ENCODE data around the gene TEC.

Gene TEC

DNA sequence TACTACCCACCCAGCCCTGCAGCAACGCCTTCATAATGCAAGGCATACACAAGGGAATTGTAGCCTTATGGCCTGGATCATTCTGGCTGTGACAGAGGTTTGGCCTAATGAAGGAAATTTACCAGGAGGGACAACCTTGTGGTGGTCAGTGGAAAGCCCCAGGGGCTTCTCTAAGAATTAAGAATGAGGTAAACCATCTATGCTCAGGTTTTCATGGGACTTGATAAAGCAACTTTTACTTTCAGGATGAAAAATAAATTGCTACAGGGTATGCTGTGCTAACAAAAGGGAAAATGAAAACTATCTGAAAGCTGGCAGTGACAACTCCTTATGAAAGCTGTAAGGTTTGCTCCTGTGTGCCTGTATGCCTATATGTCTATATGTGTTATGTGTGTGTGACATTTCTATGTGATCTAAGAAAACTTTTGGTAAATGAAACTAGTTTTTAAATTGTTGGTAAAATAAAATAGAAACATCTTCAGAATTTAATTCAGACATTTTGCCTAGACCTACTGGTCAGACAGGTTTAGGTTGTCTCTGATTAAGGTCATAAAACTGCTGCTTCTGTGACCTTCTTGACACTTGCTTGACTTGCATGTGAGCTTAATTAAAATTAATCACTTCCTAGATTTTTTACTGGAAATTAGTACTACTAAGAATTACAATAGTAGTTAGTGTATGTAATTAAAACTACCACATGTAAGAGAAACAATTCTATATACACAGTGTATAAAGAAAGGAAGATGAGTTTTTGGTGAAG, 115.7 kb downstream of the TEC start:
- Histone ChIP-seq H3K27me3 (ENCODE audit: insufficient read depth, low read depth) (no peaks in the 10 kb centered on the region), H3K36me3 (ENCODE audit: insufficient read depth) (no peaks in the 10 kb centered on the region), H3K79me2 (ENCODE audit: insufficient read depth, low read depth) (no peaks in the 10 kb centered on the region), H3K4me2 (no peak overlapping the region), H3K4me1 (ENCODE audit: low read depth, poor library complexity, severe bottlenecking) (no peaks in the 10 kb centered on the region), H2AFZ (ENCODE audit: low read depth) (no peak overlapping the region), H4K20me1 (ENCODE audit: insufficient read depth) (no peaks in the 10 kb centered on the region), H3K27ac (no peak overlapping the region), H3K9ac (no peak overlapping the region), H3K4me3 (IDR thresholded peaks at IDR 0.05; ENCODE audit: insufficient read depth, low read depth, low read length) (no peak overlapping the region)
- TF ChIP-seq CTCF (conservative IDR thresholded peaks at IDR 0.05; ENCODE audit: low read depth, low read length): no peak

DNA sequence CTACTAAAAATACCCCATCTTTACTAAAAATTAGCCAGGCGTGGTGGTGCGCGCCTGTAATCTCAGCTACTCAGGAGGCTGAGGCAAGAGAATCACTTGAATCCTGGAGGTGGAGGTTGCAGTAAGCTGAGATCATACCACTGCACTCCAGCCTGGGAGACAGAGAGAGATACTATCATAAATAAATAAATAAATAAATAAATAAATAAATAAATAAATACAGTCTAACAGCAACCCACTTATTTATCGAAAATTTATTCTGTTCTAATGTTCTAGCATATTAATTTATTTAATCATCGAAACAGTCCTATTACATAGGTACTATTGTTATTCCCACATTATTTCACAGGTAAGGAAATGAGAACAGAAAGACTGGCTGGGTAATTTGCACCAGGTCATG, 117.4 kb downstream of the TEC start:
- Histone ChIP-seq H4K20me1 (ENCODE audit: insufficient read depth) (no peaks in the 10 kb centered on the region), H2AFZ (ENCODE audit: low read depth) (no peak overlapping the region), H3K27me3 (ENCODE audit: insufficient read depth, low read depth) (no peaks in the 10 kb centered on the region), H3K4me2 (no peak overlapping the region), H3K79me2 (ENCODE audit: insufficient read depth, low read depth) (no peaks in the 10 kb centered on the region), H3K9ac (no peak overlapping the region), H3K27ac (no peak overlapping the region), H3K4me1 (ENCODE audit: low read depth, poor library complexity, severe bottlenecking) (no peaks in the 10 kb centered on the region), H3K36me3 (ENCODE audit: insufficient read depth) (no peaks in the 10 kb centered on the region), H3K4me3 (IDR thresholded peaks at IDR 0.05; ENCODE audit: insufficient read depth, low read depth, low read length) (no peak overlapping the region)
- TF ChIP-seq CTCF (conservative IDR thresholded peaks at IDR 0.05; ENCODE audit: low read depth, low read length): no peak

DNA sequence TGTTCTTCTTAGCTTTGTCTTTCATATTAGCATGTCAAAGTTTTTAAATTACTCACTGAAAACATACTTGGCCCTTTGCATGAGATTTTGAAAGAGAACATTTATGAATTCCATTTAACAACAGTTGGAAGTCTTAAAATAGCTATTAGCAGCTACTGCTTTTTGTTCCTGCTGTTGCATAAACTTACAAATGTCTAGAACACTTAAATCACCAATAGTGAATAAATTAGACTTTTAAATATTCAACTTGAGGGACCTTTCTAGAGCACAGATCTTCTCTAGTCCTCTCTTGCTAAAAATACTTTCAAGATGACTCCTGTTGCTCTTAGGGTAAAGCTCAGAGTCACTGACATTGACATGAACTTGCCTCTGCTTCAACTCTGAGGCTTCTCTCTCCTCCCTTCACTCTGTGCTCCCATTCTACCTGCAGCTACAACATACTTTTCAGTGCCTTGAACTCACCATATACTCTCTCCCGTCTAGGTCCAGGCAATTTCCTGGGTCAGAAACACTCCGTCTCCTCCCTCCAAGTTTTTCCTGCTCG, 119.7 kb downstream of the TEC start:
- Histone ChIP-seq H3K4me3 (IDR thresholded peaks at IDR 0.05; ENCODE audit: insufficient read depth, low read depth, low read length) (no peak overlapping the region), H3K27ac (no peak overlapping the region), H4K20me1 (ENCODE audit: insufficient read depth) (no peaks in the 10 kb centered on the region), H3K79me2 (ENCODE audit: insufficient read depth, low read depth) (no peaks in the 10 kb centered on the region), H3K4me2 (no peak overlapping the region), H3K27me3 (ENCODE audit: insufficient read depth, low read depth) (no peaks in the 10 kb centered on the region), H2AFZ (ENCODE audit: low read depth) (no peak overlapping the region), H3K4me1 (ENCODE audit: low read depth, poor library complexity, severe bottlenecking) (no peaks in the 10 kb centered on the region), H3K36me3 (ENCODE audit: insufficient read depth) (no peaks in the 10 kb centered on the region), H3K9ac (no peak overlapping the region)
- TF ChIP-seq CTCF (conservative IDR thresholded peaks at IDR 0.05; ENCODE audit: low read depth, low read length): no peak

DNA sequence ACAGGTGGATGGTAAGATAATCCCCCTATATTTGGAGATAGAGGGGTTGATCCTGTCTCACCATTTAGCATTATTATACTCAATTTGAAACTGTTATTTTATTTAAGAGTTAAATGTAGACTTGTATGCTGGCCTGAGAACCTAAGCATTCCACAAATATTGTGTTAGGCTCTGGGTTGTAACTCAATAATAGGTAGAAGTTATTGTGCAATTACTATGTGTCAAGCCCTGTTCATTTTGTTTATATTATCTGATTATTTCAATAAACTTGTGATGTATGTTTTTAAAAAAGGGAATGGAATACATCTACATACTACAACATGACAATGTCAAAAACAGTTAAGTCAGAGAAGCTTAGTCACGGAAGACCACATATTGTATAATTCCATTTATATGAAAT, 122.0 kb downstream of the TEC start:
- Histone ChIP-seq H2AFZ (ENCODE audit: low read depth) (no peak overlapping the region), H3K79me2 (ENCODE audit: insufficient read depth, low read depth) (no peaks in the 10 kb centered on the region), H3K4me3 (IDR thresholded peaks at IDR 0.05; ENCODE audit: insufficient read depth, low read depth, low read length) (no peak overlapping the region), H3K4me1 (ENCODE audit: low read depth, poor library complexity, severe bottlenecking) (no peaks in the 10 kb centered on the region), H3K4me2 (no peak overlapping the region), H3K27ac (no peak overlapping the region), H4K20me1 (ENCODE audit: insufficient read depth) (no peaks in the 10 kb centered on the region), H3K9ac (no peak overlapping the region), H3K36me3 (ENCODE audit: insufficient read depth) (no peaks in the 10 kb centered on the region), H3K27me3 (ENCODE audit: insufficient read depth, low read depth) (no peaks in the 10 kb centered on the region)
- no peak for TF ChIP-seq CTCF (conservative IDR thresholded peaks at IDR 0.05; ENCODE audit: low read depth, low read length)
